Measurements from ENCODE around the gene COX17.

DNA sequence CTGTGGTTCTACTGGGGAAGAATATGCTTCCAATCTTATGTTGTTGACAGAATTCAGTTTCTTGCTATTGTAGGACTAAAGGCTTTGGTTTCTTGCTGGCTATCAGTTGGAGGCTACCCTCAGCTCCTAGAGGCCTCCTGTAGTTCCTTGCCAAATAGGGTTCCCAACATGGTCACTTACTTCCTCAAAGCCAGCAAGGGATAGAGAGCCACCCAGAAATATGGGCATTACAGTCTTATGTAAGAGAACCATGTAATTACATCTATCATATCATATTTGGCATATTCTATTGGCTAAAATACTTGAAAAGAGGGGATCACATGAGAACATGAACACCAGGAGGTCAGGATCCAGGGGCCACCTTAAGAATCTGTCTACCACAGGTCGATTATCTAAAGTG is 6.2 kb upstream of the COX17 start:
- no peak for TF ChIP-seq FOXM1 (IDR thresholded peaks at IDR 0.05; ENCODE audit: borderline replicate concordance)
- no peak for TF ChIP-seq FOXA1 (IDR thresholded peaks at IDR 0.05)

All from HEK293T (cell line).